HCEC 1CT (cell line): ENCODE measurements around the gene TEKT4.
"Not testable (repeated sequence)": the region's sequence is repeated elsewhere in the genome, so short reads cannot be mapped to it uniquely, and the experiment has no call there.

Source experiments
- DNase-seq: peaks from one replicate; pipeline ENCODE4 v3.0.0-alpha.2; 2017

The TEKT4 gene, protein sequence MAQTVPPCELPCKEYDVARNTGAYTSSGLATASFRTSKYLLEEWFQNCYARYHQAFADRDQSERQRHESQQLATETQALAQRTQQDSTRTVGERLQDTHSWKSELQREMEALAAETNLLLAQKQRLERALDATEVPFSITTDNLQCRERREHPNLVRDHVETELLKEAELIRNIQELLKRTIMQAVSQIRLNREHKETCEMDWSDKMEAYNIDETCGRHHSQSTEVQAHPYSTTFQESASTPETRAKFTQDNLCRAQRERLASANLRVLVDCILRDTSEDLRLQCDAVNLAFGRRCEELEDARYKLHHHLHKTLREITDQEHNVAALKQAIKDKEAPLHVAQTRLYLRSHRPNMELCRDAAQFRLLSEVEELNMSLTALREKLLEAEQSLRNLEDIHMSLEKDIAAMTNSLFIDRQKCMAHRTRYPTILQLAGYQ

DNA sequence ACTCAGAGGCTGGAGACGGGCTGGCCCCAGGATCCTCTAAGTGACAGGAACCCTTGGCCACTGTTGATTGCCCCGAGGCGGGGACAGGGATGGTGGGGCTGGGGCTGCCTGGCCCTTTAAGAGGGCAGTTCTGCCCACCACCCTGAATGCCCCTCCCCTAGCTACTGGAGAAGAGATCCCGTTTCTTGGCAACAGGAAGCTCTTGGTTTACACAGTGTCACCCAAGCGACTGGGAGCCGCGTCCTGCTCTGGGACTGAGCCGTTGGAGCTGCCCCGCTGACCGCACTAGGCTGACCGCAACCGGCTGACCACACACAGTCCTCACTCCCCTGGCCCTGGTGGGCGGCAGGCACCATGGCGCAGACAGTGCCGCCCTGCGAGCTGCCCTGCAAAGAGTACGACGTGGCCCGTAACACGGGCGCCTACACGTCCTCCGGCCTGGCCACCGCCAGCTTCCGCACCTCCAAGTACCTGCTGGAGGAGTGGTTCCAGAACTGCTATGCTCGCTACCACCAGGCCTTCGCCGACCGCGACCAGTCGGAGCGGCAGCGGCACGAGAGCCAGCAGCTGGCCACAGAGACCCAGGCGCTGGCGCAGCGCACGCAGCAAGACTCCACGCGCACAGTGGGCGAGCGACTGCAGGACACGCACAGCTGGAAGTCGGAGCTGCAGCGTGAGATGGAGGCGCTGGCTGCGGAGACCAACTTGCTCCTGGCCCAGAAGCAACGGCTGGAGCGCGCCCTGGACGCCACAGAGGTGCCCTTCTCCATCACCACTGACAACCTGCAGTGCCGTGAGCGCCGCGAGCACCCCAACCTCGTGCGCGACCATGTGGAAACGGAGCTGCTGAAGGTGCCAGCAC, at the start of gene TEKT4:
TEKT4 (plus strand) TSS at position 205 of the 862 bp plus-strand sequence; CDS start at position 355, 150 bp downstream.
- DNase-seq: no peak

DNA sequence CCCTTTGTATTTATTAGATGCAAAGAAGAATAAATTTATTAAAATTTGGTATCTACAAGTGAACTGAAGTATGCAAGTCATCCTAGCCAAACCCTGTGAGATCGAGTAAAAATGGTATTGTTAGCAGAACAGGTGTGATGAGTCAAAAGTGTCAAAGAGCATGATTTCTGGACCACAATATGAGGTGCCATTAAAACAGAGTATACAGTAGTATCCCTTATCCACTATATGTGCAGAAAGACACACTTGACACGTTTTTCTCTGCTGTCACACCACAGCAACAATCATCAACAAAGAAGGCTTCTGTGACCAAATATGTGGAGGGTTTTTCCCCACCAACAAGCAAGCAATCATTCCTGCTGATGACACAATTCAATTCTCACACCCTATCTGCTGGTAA, 32.0 kb upstream of the TEKT4 start:
- not testable (repeated sequence) for DNase-seq

DNA sequence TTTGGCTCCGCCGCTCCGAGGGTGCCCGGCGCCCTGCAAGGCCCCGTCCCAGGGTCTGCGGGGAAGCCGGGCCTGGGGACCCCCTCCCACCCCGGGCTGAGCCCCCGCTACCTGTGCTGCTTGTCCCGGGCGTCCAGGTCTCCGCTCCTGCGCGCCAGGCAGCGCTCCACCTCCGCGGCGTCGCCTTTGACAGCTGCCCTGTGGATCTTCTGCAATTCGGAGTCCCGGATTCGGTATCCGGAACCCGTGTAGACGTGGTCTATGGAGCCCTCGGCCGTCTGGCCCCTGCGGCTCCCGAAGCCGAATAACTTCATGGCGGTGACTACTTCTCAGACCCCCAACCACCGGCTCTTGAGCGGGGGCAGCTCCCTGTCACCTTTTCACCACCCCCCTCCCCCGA, 14.4 kb upstream of the TEKT4 start:
- not testable (repeated sequence) for DNase-seq

DNA sequence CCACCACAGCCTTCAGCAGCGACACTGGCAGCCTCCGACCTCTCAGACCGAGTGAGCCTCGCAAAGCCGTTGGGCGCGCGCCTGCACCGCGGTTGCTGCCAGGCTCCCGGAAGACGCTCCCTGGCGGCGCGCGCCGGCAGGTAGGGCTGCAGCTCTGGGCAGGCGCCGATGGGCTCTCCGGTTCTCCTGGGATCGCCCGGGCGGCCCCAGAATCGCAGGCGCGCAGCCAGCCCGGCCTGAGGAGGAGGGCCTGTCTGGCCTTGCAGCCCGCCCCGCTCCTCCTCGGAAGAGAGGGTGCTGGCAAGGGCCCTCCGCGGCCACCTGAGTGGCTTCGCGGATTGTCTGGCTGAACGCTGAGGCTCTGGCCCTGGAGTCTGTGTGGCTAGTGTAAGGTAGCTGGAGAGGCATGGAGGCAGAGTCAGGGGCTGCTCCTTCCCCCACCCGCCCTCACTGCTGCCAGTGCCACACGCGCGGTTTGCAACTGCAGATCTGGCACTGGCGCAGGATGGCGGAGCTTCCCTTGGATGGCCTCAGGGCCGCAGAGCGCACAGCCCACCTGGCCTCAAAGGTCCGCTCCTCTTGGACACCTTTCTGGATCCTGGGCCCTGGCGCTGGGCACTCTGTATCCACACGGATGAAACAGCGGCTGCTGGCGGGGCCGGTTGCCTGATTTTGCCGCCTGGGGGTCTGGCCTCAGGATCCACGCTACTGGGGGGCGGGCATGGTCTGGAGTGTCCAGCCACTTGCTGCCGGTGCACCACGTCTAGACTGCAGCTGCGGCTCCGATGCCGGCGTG, 13.7 kb upstream of the TEKT4 start:
- DNase-seq: not testable (repeated sequence)

DNA sequence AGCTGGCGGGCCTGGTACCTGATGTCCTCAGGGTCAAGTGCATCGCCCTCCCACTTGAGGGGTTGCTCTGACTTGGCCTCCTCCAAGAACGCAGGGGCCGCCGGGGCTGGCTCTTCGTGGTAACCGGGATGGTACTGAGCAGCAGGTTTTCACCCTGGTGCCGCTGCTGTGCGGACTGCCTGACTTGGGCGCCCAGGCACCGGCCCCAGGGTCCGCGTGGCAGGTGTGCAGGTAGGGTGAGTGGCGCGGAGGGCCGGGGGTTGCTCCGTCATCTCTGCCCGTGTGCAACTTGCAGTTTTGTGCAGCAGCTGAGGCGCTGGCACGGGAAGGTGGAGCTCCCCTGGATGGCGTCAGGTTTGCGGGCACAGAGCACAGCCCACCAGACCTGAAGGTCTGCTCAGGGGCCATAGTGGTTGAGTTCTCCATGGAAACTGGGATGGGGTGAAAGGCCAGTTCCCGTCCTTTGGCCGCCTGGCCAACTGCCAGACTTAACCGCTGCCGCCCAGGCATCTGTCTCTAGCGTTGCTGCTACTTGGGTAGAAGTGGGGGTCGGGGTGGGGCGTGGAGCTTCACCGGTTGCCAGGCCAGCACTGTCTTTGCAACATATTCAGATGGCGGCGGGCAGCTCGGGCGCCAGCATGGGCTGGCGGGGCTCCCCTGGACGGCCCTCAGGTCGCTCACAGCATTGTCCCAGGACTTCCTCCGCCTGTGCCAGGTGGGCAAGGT, 12.9 kb upstream of the TEKT4 start:
- not testable (repeated sequence) for DNase-seq

DNA sequence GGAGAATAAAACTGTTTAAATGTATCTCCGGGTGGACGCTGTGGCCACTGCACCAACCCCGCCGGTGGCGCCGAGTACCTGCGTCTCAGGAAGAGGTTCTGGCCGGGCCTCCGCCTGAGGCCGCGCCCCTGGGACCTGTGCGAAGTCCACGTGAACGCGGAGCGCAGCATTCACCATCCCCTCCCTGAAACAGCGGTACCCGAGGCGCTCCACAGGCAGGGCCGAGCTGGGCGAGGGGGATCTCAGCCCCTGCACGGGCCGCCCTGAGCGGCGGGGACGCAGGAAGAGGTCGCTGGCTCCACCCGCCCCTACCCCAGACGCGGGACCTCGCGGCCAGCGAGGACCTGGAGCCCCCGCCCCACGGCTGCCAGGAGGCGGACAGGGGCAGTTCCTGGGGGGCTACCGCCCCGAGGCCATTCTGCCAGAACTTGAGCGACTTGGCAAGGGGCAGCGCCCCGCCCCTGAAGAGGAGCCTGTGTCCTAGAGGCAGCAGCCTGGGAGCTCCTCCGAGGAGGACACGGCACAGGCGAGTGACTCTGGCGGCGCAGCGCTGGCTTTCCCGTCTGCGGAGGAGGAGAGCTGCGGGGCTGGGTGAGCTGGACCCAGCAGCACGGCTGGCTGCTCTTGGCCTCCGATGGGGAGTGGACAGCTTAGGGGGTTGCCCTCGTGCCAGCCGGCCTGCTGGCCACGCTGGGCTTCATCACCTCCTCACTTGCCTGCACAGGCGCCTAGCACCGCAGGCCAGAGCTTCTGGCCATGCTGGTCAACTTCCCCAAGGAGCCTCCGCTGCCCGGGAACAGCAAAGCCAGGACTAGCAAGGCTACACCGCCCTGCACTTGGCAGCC, 9.7 kb upstream of the TEKT4 start:
- DNase-seq: no peak

DNA sequence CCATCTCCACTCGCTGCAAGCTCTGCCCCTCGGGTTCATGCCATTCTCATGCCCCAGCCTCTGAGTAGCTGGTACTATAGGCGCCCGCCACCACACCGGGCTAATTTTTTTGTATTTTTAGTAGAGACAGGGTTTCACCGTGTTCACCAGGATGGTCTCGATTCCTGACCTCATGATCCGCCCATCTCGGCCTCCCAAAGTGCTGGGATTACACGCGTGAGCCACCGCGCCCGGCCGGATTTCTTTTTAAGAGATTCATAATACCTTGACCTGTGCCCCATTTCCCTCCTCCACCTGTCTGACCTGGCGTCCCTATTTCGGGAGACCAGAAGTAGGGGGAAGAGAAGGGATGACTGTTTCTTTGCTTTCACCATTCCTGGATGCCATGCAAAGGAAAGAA, 8.3 kb upstream of the TEKT4 start:
- DNase-seq: not testable (repeated sequence)

DNA sequence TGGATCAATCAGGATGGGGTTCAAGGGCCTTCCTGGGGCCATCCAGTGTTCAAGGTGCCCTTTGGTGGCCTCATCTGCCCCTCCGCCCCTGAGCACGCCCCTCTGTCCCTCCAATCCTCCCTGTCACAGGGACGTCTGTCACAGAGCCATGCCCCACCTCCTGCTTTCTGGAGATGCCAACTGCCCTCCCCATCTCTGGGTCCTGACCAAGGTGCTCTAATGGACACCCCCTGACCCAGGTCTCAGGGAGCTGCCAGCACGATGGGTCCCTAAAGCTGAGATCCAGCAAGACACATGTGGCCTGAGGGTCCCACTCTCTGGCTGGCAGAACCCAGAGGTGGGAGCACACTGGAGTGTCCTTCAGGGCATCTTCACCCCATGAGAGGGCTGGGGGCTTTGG, 2.1 kb upstream of the TEKT4 start:
- no peak for DNase-seq

DNA sequence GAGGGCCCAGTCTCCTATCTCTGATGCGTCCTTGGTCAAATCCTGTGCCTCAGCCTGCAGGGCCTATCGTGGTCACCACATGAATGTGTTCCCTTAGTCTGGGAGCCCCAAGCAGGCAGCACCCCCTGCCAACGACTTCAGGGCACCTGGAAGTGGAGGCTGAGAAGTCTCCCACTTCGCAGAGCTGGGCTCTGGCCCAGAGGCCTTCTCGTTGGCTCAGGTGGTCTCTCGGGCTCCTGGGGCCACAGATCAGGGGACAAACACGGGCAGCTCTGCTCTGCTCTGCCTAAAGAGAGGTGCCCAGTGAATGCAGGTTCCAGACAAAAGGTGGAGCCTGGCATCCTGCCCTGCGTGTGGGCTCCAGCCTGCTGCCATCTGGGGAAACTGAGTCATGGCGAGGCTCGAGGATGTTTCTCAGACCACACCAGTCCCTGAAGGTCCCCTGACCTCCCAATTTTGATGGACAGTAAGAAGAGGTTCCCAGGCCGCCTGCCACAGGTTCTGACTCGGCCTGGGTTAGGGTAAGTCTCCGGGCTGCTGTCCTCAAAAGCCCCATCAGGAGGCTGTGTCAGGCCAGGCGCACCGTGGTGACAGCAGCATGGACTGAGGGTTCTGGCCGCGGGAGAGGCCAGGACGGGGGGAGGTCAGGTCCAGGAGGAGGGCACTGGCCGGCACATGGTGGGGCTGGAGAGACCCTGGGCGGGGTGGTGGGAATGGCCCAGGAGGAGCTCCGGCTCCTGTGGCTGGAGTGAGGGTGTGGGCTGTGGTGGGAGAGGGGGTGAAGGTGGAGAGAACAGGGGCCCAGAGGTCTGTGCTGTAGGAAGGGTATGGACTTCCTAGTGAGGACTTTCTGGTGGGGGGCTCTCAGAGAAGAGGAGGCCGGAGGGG, 1.4 kb upstream of the TEKT4 start:
- DNase-seq: no peak

DNA sequence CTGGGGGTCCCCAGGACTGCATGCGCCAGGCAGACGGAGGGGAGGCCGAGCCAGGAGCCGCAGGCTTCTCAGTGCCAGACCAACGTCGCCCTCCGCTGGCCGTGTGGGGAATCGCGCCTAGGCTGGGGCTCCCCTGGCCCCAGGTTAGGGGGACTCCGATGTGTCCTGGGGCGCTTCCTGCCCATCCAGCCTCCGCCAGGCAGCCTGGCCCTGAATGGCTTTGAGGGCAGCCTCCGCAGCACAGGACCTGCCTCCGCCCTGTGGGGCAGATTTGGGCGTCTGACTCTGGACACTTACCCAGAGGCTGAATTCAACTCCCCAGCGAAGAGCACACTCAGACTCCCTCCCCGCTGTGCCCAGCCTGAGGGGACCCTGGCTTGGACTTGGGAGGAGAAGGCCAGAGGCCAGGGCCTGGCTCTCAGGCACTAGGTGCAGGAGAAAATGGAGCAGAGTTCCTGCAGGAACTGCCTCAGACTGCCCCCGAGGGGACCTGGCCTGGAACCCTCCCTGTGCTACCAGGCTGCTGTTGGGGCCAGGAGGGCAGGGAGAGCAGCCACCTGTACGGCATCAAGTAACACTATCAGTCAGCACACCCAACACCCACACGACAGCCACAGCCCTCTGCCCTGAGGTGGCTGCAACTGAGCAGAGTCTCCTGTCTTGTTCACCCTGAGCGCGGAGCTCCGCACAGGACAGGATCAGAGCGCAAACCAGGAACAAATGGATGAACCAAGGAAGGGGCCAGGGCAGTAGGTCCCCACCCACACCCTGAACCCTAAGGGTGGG, 597 bp upstream of the TEKT4 start:
- DNase-seq: no peak

DNA sequence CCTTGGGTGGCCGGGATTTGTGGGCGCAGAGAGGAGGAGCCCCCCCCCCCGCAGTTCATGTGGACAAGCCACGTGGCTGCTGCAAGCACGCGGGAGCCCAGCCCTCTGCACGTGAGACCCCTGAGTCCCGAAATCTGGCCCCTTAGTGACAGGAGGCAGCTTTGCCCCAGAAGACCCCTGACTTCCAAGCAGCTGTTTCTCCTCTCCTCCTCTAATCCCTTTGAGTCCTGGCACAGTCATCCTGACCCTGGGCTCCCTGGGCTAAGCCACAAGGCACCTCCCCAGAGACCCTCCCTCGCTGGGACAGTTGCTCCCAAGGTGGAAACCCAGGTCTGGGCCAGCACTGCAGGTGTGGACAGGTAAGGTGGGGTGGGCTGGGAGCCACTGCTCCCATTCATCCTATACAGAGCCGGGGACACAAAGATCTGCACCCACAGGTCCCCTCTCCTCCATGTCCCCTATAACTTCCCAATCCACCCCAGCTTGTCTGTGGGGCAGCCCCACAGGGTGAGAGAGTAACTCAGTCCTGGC, 923 bp downstream of the TEKT4 start:
- DNase-seq: no peak

DNA sequence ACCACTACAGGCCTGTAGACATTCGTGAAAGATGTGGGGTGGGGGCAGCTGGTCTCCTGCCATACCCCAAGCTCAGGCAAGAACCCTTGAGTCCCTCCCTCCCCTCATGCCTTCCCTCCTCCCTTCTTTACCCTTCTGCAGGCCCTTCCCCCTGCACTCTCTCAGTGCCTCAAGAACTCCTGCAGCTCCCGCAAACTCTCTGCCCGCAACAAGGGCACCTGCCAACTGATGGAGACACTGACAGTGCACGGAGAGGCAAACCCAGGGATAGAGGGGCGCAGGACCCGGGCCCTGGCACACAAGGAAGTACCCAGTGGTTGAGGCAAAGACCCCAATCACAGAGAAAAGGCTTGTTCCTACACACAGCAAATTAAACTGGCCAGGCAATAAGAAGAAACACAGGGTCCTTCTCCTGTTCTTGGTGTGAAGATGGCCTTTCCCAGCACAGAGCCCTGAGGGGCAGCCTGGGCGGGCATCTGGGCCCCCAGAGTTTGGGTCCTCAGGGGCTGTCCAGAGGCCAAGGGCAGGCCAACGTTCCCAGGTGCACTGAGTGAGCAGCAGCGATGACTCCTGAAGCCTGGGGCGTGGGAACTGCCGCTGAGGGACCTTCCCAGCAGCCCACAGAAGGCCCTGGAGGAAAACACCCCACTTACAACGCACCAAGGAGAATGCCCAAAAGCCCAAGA, 1.6 kb downstream of the TEKT4 start:
- no peak for DNase-seq

DNA sequence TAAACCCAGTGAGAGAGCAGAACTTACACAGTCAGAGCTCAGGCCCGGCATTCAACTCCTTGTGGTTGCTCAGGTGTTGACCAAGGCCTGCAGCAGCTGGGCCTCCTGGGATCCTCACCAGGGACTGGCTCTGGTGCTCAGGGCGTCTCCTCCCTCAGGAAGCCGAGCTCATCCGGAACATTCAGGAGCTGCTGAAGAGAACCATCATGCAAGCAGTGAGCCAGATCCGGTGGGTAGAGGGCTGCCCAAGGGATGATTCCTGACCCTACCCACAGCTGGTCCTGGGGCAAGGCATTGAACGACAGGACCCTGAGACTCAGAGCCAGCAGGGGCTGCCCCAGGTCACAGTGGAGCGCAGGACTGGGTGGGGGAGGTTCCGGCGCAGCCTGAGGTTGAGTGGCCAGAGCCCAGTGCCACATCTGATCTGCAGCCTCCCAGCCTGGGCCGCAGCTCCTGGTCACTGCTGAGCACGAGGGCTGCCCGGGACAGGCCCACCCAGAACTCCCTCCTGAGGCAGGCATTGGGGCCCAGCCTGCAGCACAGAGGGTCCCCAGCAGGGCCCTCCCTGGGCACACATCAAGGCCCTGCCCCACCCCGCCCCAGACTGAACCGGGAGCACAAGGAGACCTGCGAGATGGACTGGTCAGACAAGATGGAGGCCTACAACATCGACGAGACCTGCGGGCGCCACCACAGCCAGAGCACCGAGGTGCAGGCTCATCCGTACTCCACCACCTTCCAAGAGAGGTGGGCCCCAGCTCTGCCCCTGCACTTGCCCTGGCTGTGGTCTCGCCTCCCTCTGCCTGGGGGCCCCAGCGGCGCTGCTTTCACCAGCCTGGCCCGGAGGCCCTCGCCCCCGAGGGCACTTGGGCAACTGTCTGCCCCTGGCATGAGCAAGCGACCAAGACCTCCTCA, 2.4 kb downstream of the TEKT4 start:
- DNase-seq: no peak

DNA sequence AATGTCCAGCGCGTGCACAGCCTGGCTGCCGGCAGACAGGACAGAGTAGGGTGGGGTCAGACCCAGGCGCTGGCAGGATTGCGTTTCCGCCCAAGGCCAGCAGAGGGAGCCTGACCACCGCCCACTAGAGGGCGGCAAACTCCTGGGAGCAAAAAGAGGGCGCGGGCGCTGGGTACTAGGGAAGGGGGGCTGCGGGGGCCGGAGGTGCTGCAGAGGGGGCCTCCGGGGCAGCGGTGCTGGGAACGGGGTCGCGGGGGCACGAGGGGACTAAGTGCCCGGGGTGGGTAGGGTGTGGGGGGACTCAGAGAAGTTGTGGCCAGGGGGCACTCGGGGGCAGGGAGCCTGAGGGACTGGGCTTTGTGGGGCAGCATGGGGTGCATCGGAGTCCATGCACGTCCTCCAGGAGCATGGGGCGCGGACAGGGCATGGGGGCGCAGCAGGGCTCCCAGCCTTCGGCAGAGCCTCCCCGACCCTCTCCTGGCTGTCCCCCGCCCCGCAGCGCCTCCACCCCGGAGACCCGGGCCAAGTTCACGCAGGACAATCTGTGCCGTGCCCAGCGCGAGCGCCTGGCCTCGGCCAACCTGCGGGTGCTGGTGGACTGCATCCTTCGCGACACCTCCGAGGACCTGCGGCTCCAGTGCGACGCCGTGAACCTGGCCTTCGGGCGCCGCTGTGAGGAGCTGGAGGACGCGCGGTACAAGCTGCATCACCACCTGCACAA, 3.2 kb downstream of the TEKT4 start:
- DNase-seq: no peak

DNA sequence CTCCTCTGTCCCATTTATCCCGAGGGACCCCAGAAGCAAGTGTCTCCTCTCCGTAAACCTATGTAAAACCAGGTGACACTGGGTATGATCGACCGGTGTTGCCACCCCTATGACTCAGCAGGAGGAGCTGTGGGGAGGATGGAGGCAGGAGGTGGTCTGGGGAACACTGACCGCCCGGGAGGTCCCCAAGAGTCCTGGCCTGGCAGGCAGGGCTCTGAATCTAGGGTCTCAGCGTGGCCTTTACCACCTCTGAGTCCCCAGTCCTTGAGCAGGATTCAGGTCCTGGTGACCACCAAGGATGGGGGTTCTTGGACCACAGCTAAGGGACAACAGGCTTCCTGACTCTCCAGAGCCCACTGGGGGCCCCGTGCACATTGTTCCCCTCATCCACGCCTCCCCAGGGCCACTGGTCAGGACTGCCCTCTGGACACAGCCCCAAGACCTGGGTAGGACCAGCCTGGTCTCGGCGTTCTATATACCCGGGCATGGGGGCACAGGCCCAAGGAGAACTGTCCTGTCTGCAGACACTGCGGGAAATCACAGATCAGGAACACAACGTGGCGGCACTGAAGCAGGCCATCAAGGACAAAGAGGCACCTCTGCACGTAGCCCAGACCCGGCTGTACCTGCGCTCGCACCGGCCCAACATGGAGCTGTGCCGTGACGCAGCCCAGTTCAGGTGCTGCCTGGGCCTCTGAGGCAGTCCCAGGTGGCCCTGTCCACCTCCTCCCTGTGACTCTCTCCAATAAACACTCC, 4.0 kb downstream of the TEKT4 start:
- no peak for DNase-seq
